GM10847 (cell line): ENCODE data around the gene MYLIP.

Experiments
- POLR2A ChIP-seq: IDR thresholded peaks from 2 replicates; pipeline ENCODE4 v1.6.1; 2011; ENCODE audit not compliant: insufficient read length; ENCODE audit errors: extremely low read depth

Gene MYLIP

GRCh38 chr6:16126861-16127260 is 2.0 kb upstream of the MYLIP start:
- no peak for TF ChIP-seq POLR2A

GRCh38 chr6:16127471-16127870 is 1.4 kb upstream of the MYLIP start:
- no peak for TF ChIP-seq POLR2A

- TF ChIP-seq POLR2A, result no peak
Observed at GRCh38 chr6:16129623-16130401, 926 bp downstream of the MYLIP start.

GRCh38 chr6:16130437-16130891 is 1.6 kb downstream of the MYLIP start:
- TF ChIP-seq POLR2A, result no peak

GRCh38 chr6:16130932-16131387 is 2.1 kb downstream of the MYLIP start:
- no peak for TF ChIP-seq POLR2A

- TF ChIP-seq POLR2A, result no peak
Observed at GRCh38 chr6:16132909-16133308, 4.0 kb downstream of the MYLIP start.

GRCh38 chr6:16134430-16134829 is 5.5 kb downstream of the MYLIP start:
- no peak for TF ChIP-seq POLR2A

GRCh38 chr6:16135066-16135465 is 6.2 kb downstream of the MYLIP start:
- no peak for TF ChIP-seq POLR2A

GRCh38 chr6:16136091-16136490 is 7.2 kb downstream of the MYLIP start:
- no peak for TF ChIP-seq POLR2A

- TF ChIP-seq POLR2A, result no peak
Observed at GRCh38 chr6:16136621-16137450, 8.0 kb downstream of the MYLIP start.

- no peak for TF ChIP-seq POLR2A
Observed at GRCh38 chr6:16137451-16137801, 8.5 kb downstream of the MYLIP start.

- TF ChIP-seq POLR2A, result no peak
Observed at GRCh38 chr6:16139556-16139955, 10.7 kb downstream of the MYLIP start.

- no peak for TF ChIP-seq POLR2A
Observed at GRCh38 chr6:16140607-16141006, 11.7 kb downstream of the MYLIP start.

GRCh38 chr6:16141514-16141913 is 12.6 kb downstream of the MYLIP start:
- no peak for TF ChIP-seq POLR2A

GRCh38 chr6:16145038-16145437 is 16.2 kb downstream of the MYLIP start:
- TF ChIP-seq POLR2A, result no peak

- no peak for TF ChIP-seq POLR2A
Observed at GRCh38 chr6:16146028-16146427, 17.1 kb downstream of the MYLIP start.

GRCh38 chr6:16146527-16146955 is 17.7 kb downstream of the MYLIP start:
- no peak for TF ChIP-seq POLR2A

- TF ChIP-seq POLR2A, result no peak
Observed at GRCh38 chr6:16148498-16148897, 19.6 kb downstream of the MYLIP start.
